Upper lobe of right lung (tissue), 1 donor: ENCODE data around the gene SPACA7. TPM values are rescaled to one million over a fixed set of nuclear protein-coding genes. Genes with fewer than 3 reads are reported as not detected.
"Not testable (repeated sequence)": the region's sequence is repeated elsewhere in the genome, so short reads cannot be mapped to it uniquely, and the experiment has no call there.

ENCODE experiments used
- ATAC-seq: fragments of 200-7000 bp; cut with Tn5 transposase; one replicate; pipeline ENCODE4 v1.9.1; 2020; ENCODE audit warnings: mild to moderate bottlenecking, moderate library complexity
- DNase-seq: peaks from one replicate; pipeline ENCODE4 v3.0.0-alpha.2; 2020
- H3K27ac ChIP-seq: fragments of 200-600 bp; one replicate; pipeline ENCODE4 v1.8.0; 2022
- H3K27me3 ChIP-seq: fragments of 200-600 bp; one replicate; pipeline ENCODE4 v1.8.0; 2022; ENCODE audit warnings: mild to moderate bottlenecking
- H3K36me3 ChIP-seq: fragments of 200-600 bp; one replicate; pipeline ENCODE4 v1.8.0; 2022
- H3K4me1 ChIP-seq: fragments of 200-600 bp; one replicate; pipeline ENCODE4 v1.8.0; 2022
- H3K4me3 ChIP-seq: fragments of 200-600 bp; one replicate; pipeline ENCODE4 v1.8.0; 2022; ENCODE audit warnings: mild to moderate bottlenecking
- H3K9me3 ChIP-seq: fragments of 200-600 bp; one replicate; pipeline ENCODE4 v1.8.0; 2022
- CTCF ChIP-seq: fragments of 200-600 bp; IDR thresholded peaks from one replicate; pipeline ENCODE4 v1.8.0; 2022; ENCODE audit warnings: antibody characterized with exemption
- intact Hi-C: fragments of 100-400 bp; cut with DNase I; formaldehyde crosslinking; loops from one replicate; pipeline ENCODE4 v1.11.0; 2022
- total RNA-seq: library from RNA; stranded (reverse); fragmentation: NEBNext Ultra II Directional; extraction: Animal tissue kit (Norgen Biotek cat#: 25700); gene quantifications from one replicate; pipeline ENCODE4 v1.2.1, GENCODE V29; 2021
- donor health status: DM: no; HTN: yes; CAD: no; lungs with severe emphysema.

SPACA7 gene
- total RNA-seq, 1 donor from 2014 or later = not detected

GRCh38 chr13:112397108-112397507 lies 21.0 kb downstream of the SPACA7 start:
- ATAC-seq = no peak
- DNase-seq = no peak
- no peak for TF ChIP-seq CTCF

GRCh38 chr13:112398347-112398746 lies 22.2 kb downstream of the SPACA7 start:
- DNase-seq, H3K27me3 ChIP-seq, H3K4me1 ChIP-seq, ATAC-seq, H3K4me3 ChIP-seq, H3K27ac ChIP-seq, H3K9me3 ChIP-seq, intact Hi-C loops, H3K36me3 ChIP-seq: not testable (repeated sequence)

More at GRCh38 chr13:112397108-112397507, 21.0 kb downstream of the SPACA7 start:
- Histone ChIP-seq H3K4me3 (no peak overlapping the region), H3K9me3 (no peaks in the 10 kb centered on the region), H3K27me3 (peaks cover 4% of the 10 kb centered on the region), H3K36me3 (no peaks in the 10 kb centered on the region), H3K4me1 (no peaks in the 10 kb centered on the region), H3K27ac (no peak overlapping the region)
- intact Hi-C loops = no loop called here

- H3K36me3 ChIP-seq, DNase-seq, H3K27ac ChIP-seq, H3K4me1 ChIP-seq, intact Hi-C loops, H3K27me3 ChIP-seq, H3K9me3 ChIP-seq, ATAC-seq, H3K4me3 ChIP-seq: not testable (repeated sequence)
Observed at GRCh38 chr13:112409828-112410227, 33.7 kb downstream of the SPACA7 start.

GRCh38 chr13:112416647-112417046 lies 40.5 kb downstream of the SPACA7 start:
- intact Hi-C loops = no loop called here
- no peaks in the 10 kb centered on the region for H3K9me3 ChIP-seq
- no peaks in the 10 kb centered on the region for H3K36me3 ChIP-seq
- H3K27me3 ChIP-seq = no peaks in the 10 kb centered on the region
- no peak for ATAC-seq
- no peak for DNase-seq
- no peak overlapping the region for H3K4me3 ChIP-seq
- no peak for TF ChIP-seq CTCF
- H3K4me1 ChIP-seq = no peaks in the 10 kb centered on the region
- H3K27ac ChIP-seq = no peak overlapping the region

GRCh38 chr13:112417079-112417478 lies 40.9 kb downstream of the SPACA7 start:
- no peak for DNase-seq
- no peak overlapping the region for H3K27ac ChIP-seq
- no peak overlapping the region for H3K4me3 ChIP-seq
- no peaks in the 10 kb centered on the region for H3K9me3 ChIP-seq
- TF ChIP-seq CTCF = no peak
- intact Hi-C loops = no loop called here
- H3K27me3 ChIP-seq = no peaks in the 10 kb centered on the region
- no peaks in the 10 kb centered on the region for H3K4me1 ChIP-seq
- no peak for ATAC-seq
- H3K36me3 ChIP-seq = no peaks in the 10 kb centered on the region

GRCh38 chr13:112424098-112424497 lies 47.9 kb downstream of the SPACA7 start:
- H3K27me3 ChIP-seq = no peaks in the 10 kb centered on the region
- H3K27ac ChIP-seq = no peak overlapping the region
- H3K4me3 ChIP-seq = no peak overlapping the region
- H3K4me1 ChIP-seq = no peaks in the 10 kb centered on the region
- DNase-seq (no peak), ATAC-seq (no peak)
- no peak for TF ChIP-seq CTCF
- intact Hi-C loops = no loop called here
- H3K36me3 ChIP-seq = no peaks in the 10 kb centered on the region
- no peaks in the 10 kb centered on the region for H3K9me3 ChIP-seq

- intact Hi-C loops = no loop called here
- H3K4me1 ChIP-seq = no peaks in the 10 kb centered on the region
- no peaks in the 10 kb centered on the region for H3K27me3 ChIP-seq
- no peaks in the 10 kb centered on the region for H3K9me3 ChIP-seq
- DNase-seq (no peak), ATAC-seq (no peak)
- H3K4me3 ChIP-seq = no peak overlapping the region
- H3K36me3 ChIP-seq = no peaks in the 10 kb centered on the region
- TF ChIP-seq CTCF = no peak
- H3K27ac ChIP-seq = no peak overlapping the region
Observed at GRCh38 chr13:112428704-112429103, 52.5 kb downstream of the SPACA7 start.
